Naive thymus-derived CD8-positive, alpha-beta T cell (primary cell): Measurements from ENCODE around the gene SPATA4. TPM values are rescaled to one million over a fixed set of nuclear protein-coding genes. Genes with fewer than 3 reads are reported as not detected.

ENCODE experiments used
- ATAC-seq, 2 donors: fragments of 150-1000 bp; cut with Tn5 transposase in 1 of 2; sonication (Bioruptor Pico), chemical (Tn5 transposase) in 1 of 2; 1 replicate in 1 of 2; 2 replicates in 1 of 2; pipeline ENCODE4 v1.10.0; 2021; ENCODE audit warnings: mild to moderate bottlenecking in 2 of 2, moderate library complexity in 2 of 2
- POLR2A ChIA-PET: fragments of 350-600 bp; sonication (Branson Sonifier 250); formaldehyde crosslinking; loops from one replicate; lab custom pipeline; 2021; ENCODE audit warnings: antibody characterized with exemption; lab: Charles Lee
- DNase-seq, 10 donors: peaks; one replicate each; pipeline versions ENCODE4 v3.0.0 to v3.0.0-alpha.2; 2020 to 2022
- H3K27ac Mint-ChIP-seq, 10 donors: one replicate each; pipeline ENCODE4 v1.8.0; 2020 to 2022; ENCODE audit warnings: mild to moderate bottlenecking in 10 of 10, mixed read lengths in 10 of 10, moderate library complexity in 4 of 10, inconsistent platforms in 1 of 10
- H3K27me3 Mint-ChIP-seq, 5 donors: one replicate each; pipeline ENCODE4 v1.8.0; 2021 to 2022; ENCODE audit warnings: mixed read lengths in 5 of 5
- H3K36me3 Mint-ChIP-seq, 3 donors: one replicate each; pipeline ENCODE4 v1.8.0; 2020 to 2022; ENCODE audit warnings: mixed read lengths in 3 of 3, mild to moderate bottlenecking in 2 of 3, inconsistent platforms in 1 of 3
- H3K4me1 Mint-ChIP-seq, 4 donors: one replicate each; pipeline ENCODE4 v1.8.0; 2021 to 2022; ENCODE audit warnings: mixed read lengths in 4 of 4
- H3K4me3 Mint-ChIP-seq, 10 donors: one replicate each; pipeline ENCODE4 v1.8.0; 2020 to 2022; ENCODE audit warnings: mild to moderate bottlenecking in 10 of 10, mixed read lengths in 10 of 10, moderate library complexity in 6 of 10, inconsistent platforms in 1 of 10
- H3K9me3 Mint-ChIP-seq, 9 donors: one replicate each; pipeline ENCODE4 v1.8.0; 2020 to 2022; ENCODE audit warnings: mixed read lengths in 9 of 9, mild to moderate bottlenecking in 3 of 9, inconsistent platforms in 1 of 9, moderate library complexity in 1 of 9
- polyA plus RNA-seq, 3 donors: library from polyadenylated mRNA; unstranded; fragments of 300-500 nt; fragmentation: Illumina TruSeq; gene quantifications; one replicate each; pipeline ENCODE4 v1.2.3, GENCODE V29; 2021
- total RNA-seq, 8 experiments: library from RNA in 2 of 8; stranded (reverse) in 2 of 8; gene quantifications; one replicate each; pipeline ENCODE4 v1.2.3 and lab custom pipeline; 2021 to 2026

Gene SPATA4
- total and polyA plus RNA-seq, 5 experiments from 2014 or later, result not detected

DNA sequence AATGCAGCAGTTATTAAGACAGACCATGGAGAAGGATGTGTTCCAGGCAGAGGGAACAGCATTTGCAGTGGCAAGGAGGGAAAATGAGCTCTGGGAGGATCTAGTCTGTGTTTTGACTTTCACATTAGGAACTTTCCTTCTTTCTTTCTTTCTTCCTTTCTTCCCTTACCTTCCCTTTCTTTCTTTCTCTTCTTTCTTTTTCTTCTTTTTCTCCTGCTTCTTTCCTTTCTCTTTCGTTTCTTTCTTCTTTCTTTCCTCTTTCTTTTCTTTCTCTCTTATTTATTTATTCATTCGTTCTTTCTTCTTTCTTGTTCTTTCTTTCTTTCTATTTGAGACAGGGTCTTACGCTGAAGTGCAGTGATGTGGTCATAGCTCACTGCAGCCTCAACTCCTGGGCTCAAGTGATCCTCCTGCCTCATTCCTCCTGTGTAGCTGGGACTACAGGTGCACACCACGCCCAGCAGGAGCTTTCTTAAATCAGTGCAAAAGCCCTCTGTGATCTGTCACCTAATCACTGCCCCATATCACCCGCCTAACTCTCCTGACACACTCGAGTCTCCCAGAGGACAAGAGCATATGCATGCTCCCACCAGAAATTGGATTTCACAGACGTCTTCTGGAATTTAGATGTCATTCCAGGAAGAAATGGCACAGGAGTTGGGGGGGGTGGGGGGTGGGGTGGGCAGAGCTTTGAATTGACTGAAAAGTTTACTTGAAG, 15.4 kb upstream of the SPATA4 start:
- DNase-seq (no peak), ATAC-seq (no peak)
- H3K27me3 Mint-ChIP-seq, result peaks cover 12 to 28% (median 23%) of the 10 kb centered on the region in 5 donors
- H3K4me1 Mint-ChIP-seq, result peaks cover 0 to 4% (median under 1%) of the 10 kb centered on the region in 4 donors
- peaks cover 0 to 8% (median 0%) of the 10 kb centered on the region in 9 donors for H3K9me3 Mint-ChIP-seq
- no peak overlapping the region for H3K4me3 Mint-ChIP-seq
- no peak overlapping the region for H3K27ac Mint-ChIP-seq
- POLR2A ChIA-PET, result no interaction called here
- H3K36me3 Mint-ChIP-seq, result no peaks in the 10 kb centered on the region

DNA sequence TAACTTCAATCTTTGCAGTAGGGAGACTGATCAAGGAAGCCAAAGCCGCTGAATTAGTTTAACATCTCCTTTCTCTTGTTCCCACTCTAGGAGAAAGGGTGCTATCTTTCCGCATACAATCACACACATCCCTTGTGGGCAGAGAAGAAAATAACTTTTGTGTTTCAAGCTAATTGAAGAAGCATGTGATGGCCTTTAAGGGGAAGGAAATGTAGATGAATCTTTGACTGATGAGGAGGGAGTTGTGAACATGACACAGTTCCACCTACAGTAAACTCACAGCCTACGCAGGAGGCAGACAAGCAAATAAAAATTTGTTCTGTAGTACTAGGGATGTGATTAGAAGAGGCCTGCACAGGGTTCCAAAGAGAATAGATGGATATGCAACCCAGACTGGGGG, 14.7 kb upstream of the SPATA4 start:
- peaks cover 17 to 33% (median 23%) of the 10 kb centered on the region in 5 donors for H3K27me3 Mint-ChIP-seq
- DNase-seq (no peak), ATAC-seq (no peak)
- H3K27ac Mint-ChIP-seq, result no peak overlapping the region
- POLR2A ChIA-PET, result no interaction called here
- no peaks in the 10 kb centered on the region for H3K36me3 Mint-ChIP-seq
- peaks cover 0 to 8% (median 0%) of the 10 kb centered on the region in 9 donors for H3K9me3 Mint-ChIP-seq
- no peak overlapping the region for H3K4me3 Mint-ChIP-seq
- peaks cover 0 to 6% (median 2%) of the 10 kb centered on the region in 4 donors for H3K4me1 Mint-ChIP-seq

DNA sequence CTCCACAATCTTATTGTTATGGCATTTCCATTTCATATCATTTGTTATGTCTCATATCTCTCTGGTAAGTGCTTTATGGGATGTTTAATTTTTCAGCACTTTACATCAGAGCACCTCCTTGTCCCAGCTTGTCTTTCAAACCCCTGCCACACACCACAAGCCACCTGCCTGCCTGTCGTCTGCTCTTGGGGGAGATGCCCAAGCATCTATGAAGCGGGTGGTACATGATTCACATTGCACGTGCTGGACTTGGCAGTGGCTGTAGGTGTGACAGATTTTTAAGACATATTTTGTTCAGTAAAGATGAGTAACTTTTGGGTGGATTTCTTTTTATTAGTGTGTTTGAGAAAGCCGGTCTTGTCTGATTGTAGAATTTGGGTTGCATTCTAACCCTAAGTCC, 14.2 kb upstream of the SPATA4 start:
- no peaks in the 10 kb centered on the region for H3K36me3 Mint-ChIP-seq
- H3K4me1 Mint-ChIP-seq, result peaks cover 0 to 6% (median 2%) of the 10 kb centered on the region in 4 donors
- peaks cover 19 to 36% (median 29%) of the 10 kb centered on the region in 5 donors for H3K27me3 Mint-ChIP-seq
- H3K27ac Mint-ChIP-seq, result no peak overlapping the region
- H3K4me3 Mint-ChIP-seq, result no peak overlapping the region
- DNase-seq (no peak), ATAC-seq (no peak)
- POLR2A ChIA-PET, result no interaction called here
- peaks cover 0 to 8% (median 0%) of the 10 kb centered on the region in 9 donors for H3K9me3 Mint-ChIP-seq

DNA sequence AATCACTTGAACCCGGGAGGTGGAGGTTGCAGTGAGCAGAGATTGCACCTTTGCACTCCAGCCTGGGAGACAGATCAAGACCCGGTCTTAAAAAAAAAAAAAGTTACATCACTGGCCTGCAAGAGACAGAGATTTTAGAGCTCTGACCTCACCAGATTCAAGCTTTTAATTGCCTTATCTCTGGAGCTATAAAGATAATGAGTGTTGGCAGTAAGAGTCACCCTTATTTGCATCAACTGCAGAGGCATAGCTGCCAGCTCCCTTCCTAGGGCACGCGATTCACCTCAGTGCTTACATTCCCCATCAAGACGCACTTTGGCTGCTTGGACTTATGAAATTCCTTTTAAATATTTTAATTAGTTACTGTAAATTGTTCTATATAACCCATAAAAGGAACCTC, 12.5 kb upstream of the SPATA4 start:
- ATAC-seq (no peak), DNase-seq (no peak)
- Mint-ChIP-seq H3K4me1 (peaks cover 0 to 6% (median 2%) of the 10 kb centered on the region in 4 donors), H3K27ac (no peak overlapping the region), H3K27me3 (peaks cover 24 to 45% (median 30%) of the 10 kb centered on the region in 5 donors), H3K9me3 (peaks cover 0 to 8% (median 0%) of the 10 kb centered on the region in 9 donors), H3K36me3 (no peaks in the 10 kb centered on the region), H3K4me3 (no peak overlapping the region)
- POLR2A ChIA-PET, result no interaction called here

DNA sequence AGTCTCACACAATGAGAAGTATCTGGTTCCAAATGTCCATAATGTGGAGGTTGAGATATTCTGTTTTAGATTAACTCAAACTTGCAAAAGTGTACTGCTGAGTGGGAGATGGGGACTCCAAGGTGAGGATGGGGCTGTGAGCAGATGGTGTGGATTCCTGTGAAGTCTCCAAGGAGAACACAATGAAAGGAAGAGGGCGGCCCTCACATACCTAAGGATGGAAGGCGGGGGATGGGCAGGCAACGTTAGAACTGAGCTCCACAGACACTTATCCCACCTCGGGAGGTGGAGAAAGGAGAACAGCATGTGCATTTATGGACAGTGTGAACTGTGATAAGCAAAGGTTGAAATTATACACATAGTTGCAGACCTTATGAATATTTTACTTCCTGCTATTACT, 9.9 kb upstream of the SPATA4 start:
- Mint-ChIP-seq H3K4me3 (no peak overlapping the region), H3K36me3 (no peaks in the 10 kb centered on the region), H3K4me1 (peaks cover 0 to 6% (median 2%) of the 10 kb centered on the region in 4 donors), H3K9me3 (no peaks in the 10 kb centered on the region), H3K27ac (peak overlapping the region in 2 of 10 donors; percentile 0 to 35), H3K27me3 (peaks cover 19 to 41% (median 30%) of the 10 kb centered on the region in 5 donors)
- DNase-seq, result no peak
- no peak for ATAC-seq
- POLR2A ChIA-PET, result interaction anchor here (1.0 kb wide), 1 partner anchor 9 kb away, joined by 3 read pairs; no protein-coding TSS in a partner anchor

DNA sequence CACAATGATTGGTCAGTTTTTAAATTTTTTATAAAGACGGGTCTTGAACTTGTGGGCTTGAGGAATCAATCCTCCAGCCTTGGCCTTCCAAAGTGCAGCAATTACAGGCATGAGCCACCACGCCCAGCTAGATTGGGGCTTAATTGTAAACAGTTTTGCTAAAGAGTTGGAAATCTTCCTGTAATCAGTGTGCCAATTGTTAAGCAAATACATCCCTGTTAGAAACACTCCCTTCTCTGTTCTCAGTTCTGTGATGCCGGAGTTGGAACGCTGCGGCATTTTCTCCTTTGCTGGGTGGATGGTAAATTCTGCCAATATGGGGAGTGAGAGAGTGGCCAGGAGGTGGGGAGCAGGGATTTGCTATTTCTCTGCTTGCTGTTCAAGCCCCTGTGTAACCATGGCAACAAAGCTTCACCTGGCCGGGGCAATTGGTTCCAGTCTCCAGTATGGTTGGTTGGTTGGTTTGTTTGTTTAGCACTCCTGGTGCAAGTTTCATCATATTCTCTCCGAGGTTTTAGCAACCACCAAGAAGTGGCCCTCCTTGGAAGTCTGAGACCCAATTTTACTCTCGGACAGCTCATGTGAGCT, 3.0 kb upstream of the SPATA4 start:
- Mint-ChIP-seq H3K36me3 (no peaks in the 10 kb centered on the region), H3K9me3 (peaks cover 0 to 1% (median 0%) of the 10 kb centered on the region in 9 donors), H3K27ac (no peak overlapping the region)

DNA sequence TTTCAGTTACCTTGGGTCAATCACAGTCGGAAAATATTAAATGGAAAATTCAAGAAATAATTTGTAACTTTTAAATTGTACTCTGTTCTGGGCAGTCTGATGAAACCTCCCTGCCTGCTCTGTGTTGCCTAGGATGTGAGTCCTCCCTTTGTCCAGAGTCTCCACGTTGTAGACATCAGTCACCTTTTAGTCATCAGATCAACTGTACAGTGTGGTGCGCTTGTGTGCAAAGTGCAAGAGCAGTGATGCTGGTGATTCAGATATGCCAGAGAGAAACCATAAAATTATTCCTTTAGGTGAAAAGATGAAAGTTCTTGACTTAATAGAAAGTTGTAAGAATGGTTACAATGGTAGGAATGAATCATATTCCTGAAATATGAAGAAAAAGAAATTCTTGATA, 1.4 kb downstream of the SPATA4 start:
- POLR2A ChIA-PET, result interaction anchor here (0.7 kb wide), 1 partner anchor 117 kb away, joined by 5 read pairs; no protein-coding TSS in a partner anchor
- H3K27me3 Mint-ChIP-seq, result peaks cover 8 to 26% (median 14%) of the 10 kb centered on the region in 5 donors
- H3K4me3 Mint-ChIP-seq, result peak overlapping the region in 4 of 10 donors; percentile 9 to 48 (median 26)

More for the DNA sequence above, 3.0 kb upstream of the SPATA4 start:
- no peak overlapping the region for H3K4me3 Mint-ChIP-seq
- peaks cover 0 to 14% (median 4%) of the 10 kb centered on the region in 5 donors for H3K27me3 Mint-ChIP-seq
- peaks cover 8 to 12% (median 10%) of the 10 kb centered on the region in 4 donors for H3K4me1 Mint-ChIP-seq
- POLR2A ChIA-PET, result no interaction called here
- no peak for DNase-seq
- ATAC-seq, result no peak

DNA sequence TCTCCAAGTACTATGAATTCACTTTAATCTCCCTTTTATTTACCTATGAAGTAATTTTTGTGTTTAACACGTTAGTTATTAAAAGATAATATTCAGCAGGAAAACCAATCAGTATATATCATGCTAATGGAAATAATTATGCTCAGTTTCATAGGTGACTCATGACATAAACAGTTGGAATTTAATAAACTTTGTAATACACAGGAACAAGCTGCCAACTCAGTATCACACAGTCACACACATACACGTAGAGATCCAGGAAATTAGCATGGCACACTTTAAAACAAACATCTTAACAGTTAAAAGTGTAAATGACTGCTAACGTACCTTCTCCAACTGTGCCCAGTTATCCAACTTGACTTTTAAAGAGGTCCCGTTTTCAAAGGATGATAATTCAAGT, 2.3 kb downstream of the SPATA4 start:
- DNase-seq (no peak), ATAC-seq (no peak)
- Mint-ChIP-seq H3K27me3 (peaks cover 11 to 30% (median 17%) of the 10 kb centered on the region in 5 donors), H3K4me1 (peaks cover 8 to 12% (median 10%) of the 10 kb centered on the region in 4 donors), H3K27ac (no peak overlapping the region), H3K36me3 (no peaks in the 10 kb centered on the region), H3K9me3 (peaks cover 0 to 1% (median 0%) of the 10 kb centered on the region in 9 donors), H3K4me3 (no peak overlapping the region)
- POLR2A ChIA-PET, result interaction anchor here (0.9 kb wide), 1 partner anchor 132 kb away, joined by 3 read pairs; no protein-coding TSS in a partner anchor

More for the DNA sequence above, 1.4 kb downstream of the SPATA4 start:
- Mint-ChIP-seq H3K27ac (no peak overlapping the region), H3K36me3 (no peaks in the 10 kb centered on the region), H3K4me1 (peaks cover 8 to 12% (median 10%) of the 10 kb centered on the region in 4 donors), H3K9me3 (peaks cover 0 to 1% (median 0%) of the 10 kb centered on the region in 9 donors)
- no peak for ATAC-seq
- DNase-seq, result no peak

DNA sequence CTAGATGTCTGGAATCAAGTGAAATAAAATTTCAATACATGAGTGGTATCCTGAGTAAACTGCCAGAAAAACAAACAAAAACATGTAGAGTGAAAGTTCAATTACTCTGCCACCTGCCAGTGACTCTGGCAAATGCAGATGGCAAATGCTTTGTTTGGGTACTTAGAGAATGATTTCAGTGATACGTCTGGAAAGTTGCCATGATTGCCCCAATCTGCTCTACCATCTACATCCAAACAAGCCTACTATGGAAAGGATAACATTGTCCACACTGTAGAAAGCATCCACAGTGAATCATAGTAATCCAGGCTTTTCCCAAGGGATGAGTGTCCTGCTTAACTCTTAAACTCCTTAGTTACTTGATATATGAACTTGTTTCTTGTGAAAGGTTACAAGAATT, 3.4 kb downstream of the SPATA4 start:
- Mint-ChIP-seq H3K4me3 (no peak overlapping the region), H3K27me3 (peaks cover 15 to 32% (median 19%) of the 10 kb centered on the region in 5 donors), H3K27ac (no peak overlapping the region), H3K9me3 (peaks cover 0 to 1% (median 0%) of the 10 kb centered on the region in 9 donors), H3K36me3 (no peaks in the 10 kb centered on the region), H3K4me1 (peaks cover 8 to 12% (median 10%) of the 10 kb centered on the region in 4 donors)
- POLR2A ChIA-PET, result no interaction called here
- DNase-seq (no peak), ATAC-seq (no peak)

DNA sequence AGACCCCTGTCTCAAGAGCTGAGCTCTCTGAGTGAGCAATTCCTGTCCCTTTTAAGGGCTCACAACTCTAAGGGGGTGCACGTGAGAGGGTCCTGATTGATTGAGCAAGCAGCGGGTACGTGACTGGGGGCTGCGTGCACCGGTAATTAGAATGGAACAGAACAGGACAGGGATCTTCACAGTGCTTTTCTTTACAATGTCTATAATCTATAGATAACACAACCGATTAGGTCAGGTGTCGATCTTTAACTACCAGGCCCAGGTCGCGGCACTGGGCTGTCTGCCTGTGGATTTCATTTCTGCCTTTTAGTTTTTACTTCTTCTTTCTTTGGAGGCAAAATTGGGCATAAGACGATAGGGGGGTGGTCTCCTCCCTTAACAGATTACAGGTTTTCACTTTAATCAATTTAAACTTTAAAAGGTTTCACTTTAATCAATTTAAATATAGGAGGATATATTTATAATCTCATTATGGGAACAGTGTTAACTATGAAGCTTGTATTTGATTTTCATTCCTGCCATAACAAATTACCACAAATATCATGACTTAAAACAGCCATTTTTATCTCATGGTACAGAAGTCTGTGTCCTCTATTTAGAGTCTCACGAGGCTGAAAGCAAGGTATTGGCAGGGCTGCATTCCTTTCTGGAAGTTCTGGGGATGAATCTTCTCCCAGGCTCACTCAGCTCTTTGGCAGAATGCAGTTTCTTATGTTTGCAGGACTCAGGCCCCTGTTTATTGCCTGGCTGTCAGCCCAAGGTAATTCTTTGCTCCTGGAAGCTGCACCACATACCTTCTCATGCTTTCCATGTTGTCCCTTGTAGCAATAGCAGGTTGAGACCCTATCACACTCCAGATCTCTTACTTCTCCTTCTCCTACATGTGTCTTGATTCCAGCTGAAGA, 5.2 kb downstream of the SPATA4 start:
- peaks cover 1 to 3% (median 3%) of the 10 kb centered on the region in 4 donors for H3K4me1 Mint-ChIP-seq
- no peaks in the 10 kb centered on the region for H3K36me3 Mint-ChIP-seq
- DNase-seq (no peak), ATAC-seq (no peak)
- POLR2A ChIA-PET, result no interaction called here
- H3K4me3 Mint-ChIP-seq, result no peak overlapping the region
- no peaks in the 10 kb centered on the region for H3K9me3 Mint-ChIP-seq
- H3K27me3 Mint-ChIP-seq, result peaks cover 17 to 39% (median 20%) of the 10 kb centered on the region in 5 donors
- no peak overlapping the region for H3K27ac Mint-ChIP-seq

DNA sequence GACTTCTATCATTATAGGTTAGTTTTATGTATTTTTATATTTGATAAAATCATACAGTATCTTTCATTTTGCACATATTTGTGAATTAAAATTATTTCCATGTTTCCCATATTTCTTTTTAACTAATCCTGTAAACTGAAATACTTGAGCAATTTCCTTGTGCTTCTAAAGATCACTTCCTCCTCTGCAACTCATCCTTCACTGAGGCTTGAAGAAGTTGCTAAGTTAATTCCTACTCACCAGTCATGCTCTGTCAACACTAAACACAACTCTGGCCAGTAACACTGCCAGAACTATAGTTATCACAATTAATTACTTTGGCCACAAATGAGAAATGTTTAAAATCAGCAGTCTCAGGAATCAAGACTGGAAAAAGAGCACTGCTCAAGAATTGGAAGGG, 6.7 kb downstream of the SPATA4 start:
- H3K36me3 Mint-ChIP-seq, result no peaks in the 10 kb centered on the region
- DNase-seq (no peak), ATAC-seq (no peak)
- POLR2A ChIA-PET, result no interaction called here
- H3K4me1 Mint-ChIP-seq, result no peaks in the 10 kb centered on the region
- no peaks in the 10 kb centered on the region for H3K9me3 Mint-ChIP-seq
- H3K27ac Mint-ChIP-seq, result no peak overlapping the region
- peaks cover 17 to 45% (median 20%) of the 10 kb centered on the region in 5 donors for H3K27me3 Mint-ChIP-seq
- H3K4me3 Mint-ChIP-seq, result no peak overlapping the region

DNA sequence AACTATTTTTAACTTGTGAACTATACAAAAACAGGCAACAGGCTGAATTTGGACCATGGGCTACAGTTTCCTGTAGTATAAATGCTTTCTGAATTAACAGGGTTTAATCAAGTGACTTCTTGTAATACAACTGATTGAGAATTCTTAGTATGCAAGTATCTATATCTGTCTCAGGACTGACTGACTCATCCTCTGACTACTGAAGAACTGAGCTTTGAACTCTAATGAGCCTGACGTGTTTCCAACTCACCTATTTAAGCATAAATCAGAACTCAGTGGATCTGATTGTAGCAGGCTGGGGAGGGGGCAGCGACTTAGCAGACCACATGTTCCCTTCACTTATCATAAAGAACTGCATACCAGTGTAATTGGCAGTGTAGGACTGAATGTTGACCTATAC, 7.8 kb downstream of the SPATA4 start:
- peak overlapping the region in 1 of 10 donors; percentile 78 for H3K27ac Mint-ChIP-seq
- no peak overlapping the region for H3K4me3 Mint-ChIP-seq
- DNase-seq (no peak), ATAC-seq (no peak)
- POLR2A ChIA-PET, result no interaction called here
- no peaks in the 10 kb centered on the region for H3K36me3 Mint-ChIP-seq
- no peaks in the 10 kb centered on the region for H3K4me1 Mint-ChIP-seq
- H3K9me3 Mint-ChIP-seq, result no peaks in the 10 kb centered on the region
- H3K27me3 Mint-ChIP-seq, result peaks cover 17 to 45% (median 20%) of the 10 kb centered on the region in 5 donors
